ENCODE results near the gene PLA2G2C.

The PLA2G2C gene

DNA sequence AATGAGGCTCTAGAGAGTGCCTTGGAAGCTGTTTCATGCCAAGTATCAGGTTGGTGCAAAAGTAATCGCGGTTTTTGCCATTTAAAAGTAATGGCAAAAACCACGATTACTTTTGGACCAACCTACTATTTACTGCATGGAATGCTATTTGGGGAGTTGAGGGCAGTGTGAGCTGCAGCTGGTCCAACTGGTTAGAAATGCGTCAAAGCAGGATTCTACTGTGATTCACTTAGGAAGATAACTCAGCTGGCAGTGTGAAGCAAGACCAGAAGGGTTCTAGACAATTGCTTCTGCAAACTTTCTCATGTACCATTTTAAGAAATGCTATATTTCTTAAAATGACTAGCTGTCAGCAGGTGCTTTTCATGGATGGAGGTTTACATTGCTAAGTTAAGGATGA, 21.2 kb upstream of the PLA2G2C start:
- no peak for DNase-seq

DNA sequence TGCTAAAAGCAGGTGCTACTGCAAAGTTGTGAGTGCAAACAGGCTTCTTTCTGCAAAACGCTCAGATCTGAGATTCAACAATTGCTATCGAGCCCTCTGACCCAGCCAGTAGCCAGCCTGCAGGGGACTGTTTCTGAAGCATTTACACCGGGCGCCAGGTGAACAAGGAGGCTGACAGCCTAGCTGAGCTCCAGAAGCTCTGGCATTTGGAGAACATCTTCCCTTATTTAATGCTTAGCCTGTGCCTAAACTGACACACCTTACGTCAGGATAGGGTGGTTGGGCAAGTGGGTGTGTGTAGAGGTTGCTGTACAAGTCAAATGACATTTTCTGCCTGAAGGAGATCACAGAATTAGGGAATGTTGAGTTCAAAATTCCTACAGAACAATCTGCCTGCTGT, 15.8 kb upstream of the PLA2G2C start:
- no peak for DNase-seq

DNA sequence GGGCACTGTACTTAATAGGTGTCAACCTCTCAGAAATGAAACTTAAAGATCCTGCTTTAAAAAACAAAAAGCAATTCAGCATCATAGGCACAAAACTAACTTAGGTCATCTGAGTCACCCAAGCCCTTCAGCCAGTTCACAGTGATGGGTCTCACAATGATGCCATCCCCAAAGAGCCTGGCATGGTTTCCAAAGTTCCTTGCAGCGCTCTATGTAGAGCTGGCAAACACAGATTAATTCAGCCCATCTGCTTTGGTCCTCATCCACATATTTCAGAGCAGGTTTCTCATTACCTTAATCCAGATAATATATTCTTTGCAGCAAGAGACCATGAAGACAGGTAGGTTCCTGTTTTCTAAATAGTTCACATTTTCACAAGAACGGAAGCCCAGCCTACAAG, 14.6 kb upstream of the PLA2G2C start:
- no peak for DNase-seq

DNA sequence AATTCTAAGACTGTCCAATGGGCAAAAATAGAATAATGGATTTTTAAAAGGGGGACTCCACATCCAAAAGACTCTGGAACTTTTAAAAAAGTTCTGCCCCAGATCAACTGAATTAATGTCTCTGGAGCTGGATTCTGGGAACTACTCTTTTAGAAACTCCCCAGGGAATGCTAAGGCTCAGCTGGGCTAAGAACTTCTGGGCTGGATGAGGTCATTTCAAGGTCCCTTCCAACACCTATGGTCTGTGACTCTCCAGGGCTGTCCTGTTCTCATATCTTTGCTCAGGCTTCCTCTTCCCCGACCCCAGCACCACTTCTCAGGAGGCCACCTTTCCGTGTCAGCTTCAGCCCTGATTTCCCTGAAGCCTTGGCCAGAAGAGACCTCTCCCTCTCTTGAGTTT, 13.5 kb upstream of the PLA2G2C start:
- DNase-seq: no peak

DNA sequence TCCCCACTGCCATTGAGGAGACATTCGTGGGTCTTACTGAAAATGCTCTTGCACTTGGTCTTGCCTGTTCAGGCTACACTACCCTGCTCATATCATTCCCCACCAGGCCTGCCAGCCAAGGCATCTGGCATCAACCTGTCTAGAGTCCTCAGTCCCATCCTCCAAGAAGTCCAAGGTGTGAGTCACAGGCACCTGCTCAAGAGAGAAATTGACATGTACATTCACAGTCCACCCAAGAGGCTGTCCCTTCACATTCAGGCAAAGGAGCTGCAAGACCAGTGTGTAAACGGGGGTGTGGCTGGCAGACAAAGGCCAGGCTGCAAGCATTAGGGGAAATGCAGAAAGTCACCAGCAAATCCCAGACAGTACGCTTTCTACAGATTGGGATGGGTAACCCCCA, 13.1 kb upstream of the PLA2G2C start:
- no peak for DNase-seq

DNA sequence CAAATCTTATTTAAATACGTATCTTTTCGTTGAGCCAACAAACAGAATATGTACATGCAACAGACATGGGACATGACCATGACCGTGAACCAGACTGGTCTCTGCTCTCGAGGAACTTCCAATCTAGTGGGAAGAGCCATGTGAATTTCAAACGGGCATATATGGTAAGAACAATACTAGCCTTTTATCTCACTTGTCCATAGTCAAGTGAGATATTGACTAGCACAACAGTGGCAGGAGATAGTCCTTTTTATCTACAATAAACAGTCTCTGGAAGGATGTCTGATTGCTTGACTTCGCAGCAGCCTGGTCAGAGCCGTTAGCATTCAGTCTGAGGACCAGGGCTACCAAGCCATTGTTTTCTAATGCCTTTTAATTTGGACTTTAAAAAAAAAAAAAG, 12.6 kb upstream of the PLA2G2C start:
- DNase-seq: no peak

DNA sequence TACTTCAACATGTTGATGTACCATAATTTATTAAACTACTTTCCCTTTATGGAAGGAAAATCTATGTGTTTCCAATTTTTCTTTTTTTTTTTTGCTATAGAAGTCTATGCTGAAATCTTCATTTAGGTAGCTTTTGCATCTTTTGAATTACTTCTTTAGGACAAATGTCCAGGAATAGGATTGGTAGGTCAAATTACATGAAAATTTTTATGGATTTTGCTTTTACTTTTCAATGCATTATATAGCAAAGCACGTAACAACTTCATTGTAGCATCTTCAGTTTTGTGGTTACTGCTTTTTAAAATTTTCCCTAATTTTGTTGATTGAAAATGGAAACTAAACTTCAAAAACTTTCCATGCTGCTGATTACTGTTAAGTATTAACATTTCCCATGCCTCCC, 12.0 kb upstream of the PLA2G2C start:
- no peak for DNase-seq

DNA sequence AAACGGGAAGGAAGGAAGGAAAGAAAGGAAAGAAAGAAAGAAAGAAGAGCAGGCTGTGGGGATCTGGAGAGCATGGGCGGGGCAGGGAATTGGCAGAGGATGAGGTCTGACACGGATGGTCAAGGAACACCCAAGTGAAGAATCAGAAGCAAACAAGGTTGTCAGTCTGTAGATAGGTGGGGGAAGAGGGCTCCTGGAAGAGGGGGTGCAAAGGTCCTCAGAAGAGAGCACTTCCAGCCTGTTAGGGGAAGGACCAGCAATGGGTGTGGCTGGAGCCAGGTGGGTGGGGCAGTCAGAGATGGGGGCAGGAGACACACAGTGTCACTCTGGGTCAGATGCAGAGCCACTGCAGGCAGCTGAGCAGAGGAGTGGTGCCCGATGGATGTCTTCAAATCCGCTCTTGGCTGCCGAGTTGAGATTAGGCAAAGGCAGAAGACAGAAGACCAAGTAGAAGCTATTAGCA, 11.0 kb upstream of the PLA2G2C start:
- DNase-seq: no peak

DNA sequence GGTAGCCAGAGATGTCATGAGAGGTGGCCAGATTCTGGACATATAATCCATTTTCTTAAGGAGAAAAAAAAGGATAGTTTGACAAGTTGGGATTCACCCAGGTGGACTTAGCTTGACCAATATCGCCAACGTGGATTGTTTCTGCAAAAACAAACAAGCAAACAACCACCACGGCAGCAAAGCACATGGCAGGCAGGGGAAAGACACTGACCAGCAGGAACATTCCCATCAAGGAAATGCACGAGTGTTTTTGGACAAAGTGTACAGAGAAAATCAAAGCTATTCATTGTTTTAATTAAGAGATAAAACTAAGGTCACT, 9.1 kb upstream of the PLA2G2C start:
- DNase-seq: no peak

DNA sequence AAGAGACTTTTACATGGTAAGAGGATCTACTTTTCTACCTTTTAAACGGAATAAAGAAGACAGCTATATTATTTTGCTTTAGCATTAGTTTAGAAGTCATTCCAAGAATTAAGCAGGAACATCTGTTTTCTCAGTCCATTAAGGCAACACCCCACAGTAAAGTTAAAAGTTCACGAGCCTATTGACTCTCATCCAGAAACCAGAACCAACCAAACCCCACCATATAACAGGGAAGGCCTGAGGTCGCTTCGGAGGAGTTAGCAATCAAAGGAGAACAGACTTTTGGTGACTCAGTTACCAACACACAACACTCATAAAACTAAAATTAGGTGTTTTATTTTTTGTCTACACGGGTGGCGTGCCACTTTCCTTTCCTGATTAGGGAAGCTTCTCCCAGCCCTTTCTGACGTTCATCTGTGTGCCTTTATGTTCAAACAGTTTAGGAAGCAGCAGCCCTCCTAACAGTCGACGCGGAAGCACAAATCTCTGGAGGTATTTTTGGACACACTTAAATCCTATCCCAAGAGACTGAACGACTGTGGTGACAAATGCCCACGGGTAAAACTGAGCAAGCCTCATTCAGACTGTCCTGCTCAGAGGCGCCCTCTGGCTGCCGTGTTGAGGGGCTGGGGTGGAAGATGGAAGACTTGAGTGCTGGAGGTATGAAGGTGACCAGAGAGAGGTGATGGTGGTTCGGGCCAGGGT, 8.6 kb upstream of the PLA2G2C start:
- DNase-seq: peak; percentile 68 to 69

DNA sequence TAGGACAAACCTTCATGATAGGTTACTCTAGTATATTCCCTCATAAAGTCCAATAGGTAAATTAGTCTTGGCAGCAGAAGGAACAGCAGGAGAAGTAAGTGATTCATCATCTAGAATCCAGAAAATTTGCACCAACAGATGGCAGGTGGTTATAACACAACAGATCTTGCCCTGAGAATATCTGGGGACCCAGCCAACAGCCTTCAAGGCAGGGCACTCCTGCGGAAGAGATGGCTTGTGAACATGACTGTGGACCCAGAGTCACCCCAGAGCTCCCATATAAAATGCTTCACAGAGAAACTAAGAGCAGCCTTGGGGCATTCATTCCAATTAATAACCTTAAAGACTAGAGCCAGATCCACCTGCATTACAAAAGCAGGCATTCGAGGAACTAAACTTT, 7.9 kb upstream of the PLA2G2C start:
- DNase-seq: no peak

DNA sequence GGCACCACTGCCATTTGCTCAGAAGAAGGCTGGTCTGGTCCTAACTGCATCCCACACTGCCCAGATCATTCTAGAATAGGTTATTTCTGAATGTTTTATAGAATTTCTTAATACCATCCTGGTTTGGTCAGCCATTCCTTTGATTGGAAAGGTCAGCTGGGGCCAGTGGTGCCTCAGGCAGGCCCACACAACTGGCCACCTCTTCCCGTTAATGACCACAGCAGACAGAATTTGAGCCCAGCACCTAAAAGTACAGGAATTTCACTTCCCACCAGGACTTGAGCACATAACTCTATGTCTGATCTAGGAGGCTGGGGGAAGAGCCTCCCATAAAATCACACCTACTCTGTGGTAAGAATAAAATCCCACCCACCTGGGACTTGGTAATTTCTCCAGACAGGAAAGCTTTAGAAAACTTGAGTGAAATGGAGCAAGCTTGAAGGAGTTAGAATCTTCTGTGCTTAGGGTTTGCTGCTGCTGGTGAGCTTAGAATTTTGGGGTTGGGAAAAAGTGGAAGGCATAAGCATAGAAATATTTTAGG, 6.6 kb upstream of the PLA2G2C start:
- DNase-seq: no peak

DNA sequence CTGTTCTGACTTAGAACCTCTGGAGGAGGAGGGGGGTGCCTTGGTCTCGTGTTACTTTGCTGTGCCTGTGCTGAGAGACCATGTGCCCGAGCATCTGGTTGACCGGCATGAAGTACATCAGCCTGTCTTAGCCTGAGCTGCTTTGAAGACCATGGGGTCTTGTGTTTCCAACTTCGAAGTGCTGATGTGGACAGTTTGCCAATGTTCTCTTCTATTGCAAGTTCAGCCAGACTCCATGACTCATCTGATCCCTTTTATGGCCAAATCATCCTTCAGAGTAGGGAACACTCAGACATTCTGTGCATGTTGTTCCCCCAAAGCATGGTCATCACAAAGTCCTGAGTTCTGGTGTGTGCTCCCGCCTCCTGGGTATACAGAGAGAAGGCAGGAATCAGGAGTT, 6.0 kb upstream of the PLA2G2C start:
- DNase-seq: no peak

DNA sequence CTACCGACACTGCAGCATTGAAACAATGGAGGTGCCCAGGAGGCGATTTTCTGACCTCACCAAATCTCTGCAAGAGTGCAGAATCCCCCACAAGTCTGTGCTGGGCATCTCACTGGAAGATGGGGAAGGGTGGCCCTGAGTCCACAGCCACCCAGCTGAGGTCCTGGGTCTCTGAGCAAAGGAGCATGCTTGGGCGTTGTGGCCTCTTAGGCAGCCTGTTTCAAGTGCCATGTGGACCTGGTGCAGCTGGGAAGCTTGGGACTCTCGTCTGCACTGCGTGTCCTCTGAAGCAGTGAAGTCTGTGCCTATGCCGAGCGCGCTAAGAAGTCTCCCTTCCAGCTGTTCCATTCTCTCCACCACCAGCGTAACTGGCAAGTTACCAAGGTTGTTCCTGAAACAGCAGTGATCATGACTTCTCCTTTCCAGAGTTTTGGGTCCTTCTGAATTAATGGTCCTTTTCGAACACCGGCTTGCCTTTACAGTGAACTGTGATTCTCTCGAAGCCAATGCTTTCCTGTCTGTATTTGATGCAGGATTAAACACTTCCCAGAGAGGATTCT, 5.0 kb upstream of the PLA2G2C start:
- DNase-seq: no peak

DNA sequence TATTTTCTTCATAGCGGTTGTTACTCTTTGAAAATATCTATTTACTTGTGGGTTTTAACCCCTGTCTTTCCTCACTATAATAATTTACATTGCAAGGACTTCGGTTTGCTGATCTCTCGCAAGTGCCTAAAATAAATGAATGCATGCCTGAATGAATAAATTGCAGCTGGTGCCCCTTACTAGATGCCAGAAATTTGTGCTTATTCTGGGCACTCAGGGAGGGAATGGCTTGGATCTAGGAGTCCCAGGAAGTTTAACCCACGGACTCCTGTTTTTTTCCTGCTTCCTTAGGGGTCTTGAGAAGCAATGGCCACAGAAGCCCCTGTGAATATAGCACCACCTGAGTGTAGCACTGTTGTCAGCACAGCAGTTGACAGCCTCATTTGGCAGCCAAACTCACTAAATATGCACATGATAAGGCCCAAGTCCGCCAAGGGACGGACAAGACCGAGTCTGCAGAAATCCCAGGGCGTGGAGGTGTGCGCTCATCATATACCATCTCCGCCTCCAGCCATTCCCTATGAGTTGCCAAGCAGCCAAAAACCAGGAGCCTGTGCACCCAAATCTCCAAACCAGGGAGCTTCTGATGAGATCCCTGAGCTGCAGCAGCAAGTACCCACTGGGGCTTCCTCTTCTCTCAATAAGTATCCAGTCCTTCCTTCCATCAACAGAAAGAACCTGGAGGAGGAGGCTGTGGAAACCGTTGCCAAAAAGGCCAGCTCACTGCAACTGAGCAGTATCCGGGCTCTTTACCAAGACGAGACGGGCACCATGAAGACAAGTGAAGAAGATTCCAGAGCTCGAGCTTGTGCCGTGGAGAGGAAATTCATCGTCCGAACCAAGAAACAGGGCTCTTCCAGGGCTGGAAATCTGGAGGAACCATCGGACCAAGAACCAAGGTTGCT, 4.2 kb upstream of the PLA2G2C start:
- DNase-seq: no peak

DNA sequence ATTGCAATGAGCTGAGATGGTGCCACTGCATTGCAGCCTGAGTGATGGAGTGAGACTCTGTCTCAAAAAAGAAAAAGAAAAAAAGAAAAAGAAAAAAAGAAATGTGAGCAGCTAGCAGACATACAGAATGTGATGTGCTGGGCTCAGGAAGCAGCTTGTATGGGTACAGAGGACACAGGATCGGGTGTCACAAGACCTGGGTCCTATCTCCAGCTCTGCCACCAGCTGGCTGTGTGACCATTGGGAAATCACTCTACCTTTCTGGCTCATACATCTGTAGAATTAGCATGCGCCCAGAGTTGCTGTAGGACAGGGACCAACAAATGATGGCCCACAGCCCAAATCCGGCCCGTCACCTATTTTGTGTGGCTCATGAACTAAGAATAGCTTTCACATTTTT, 3.3 kb upstream of the PLA2G2C start:
- DNase-seq: no peak

DNA sequence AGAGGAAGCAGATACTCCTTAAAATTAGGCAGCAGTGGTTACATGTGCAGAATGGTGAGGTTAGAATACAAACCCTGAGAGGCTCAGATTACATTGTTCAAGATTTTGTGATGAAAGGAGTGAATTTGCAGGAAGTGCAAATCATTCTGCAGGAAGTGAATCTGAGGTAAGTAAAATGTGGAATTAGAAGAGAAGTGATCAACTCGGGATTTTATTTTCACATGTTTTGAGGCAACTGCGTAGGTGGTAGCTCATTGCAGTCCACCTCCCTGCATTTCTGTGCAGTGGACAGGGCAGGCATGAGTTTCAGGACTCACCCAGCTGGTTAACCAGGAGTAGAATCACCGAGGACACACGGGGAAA, 2.1 kb upstream of the PLA2G2C start:
- no peak for DNase-seq

DNA sequence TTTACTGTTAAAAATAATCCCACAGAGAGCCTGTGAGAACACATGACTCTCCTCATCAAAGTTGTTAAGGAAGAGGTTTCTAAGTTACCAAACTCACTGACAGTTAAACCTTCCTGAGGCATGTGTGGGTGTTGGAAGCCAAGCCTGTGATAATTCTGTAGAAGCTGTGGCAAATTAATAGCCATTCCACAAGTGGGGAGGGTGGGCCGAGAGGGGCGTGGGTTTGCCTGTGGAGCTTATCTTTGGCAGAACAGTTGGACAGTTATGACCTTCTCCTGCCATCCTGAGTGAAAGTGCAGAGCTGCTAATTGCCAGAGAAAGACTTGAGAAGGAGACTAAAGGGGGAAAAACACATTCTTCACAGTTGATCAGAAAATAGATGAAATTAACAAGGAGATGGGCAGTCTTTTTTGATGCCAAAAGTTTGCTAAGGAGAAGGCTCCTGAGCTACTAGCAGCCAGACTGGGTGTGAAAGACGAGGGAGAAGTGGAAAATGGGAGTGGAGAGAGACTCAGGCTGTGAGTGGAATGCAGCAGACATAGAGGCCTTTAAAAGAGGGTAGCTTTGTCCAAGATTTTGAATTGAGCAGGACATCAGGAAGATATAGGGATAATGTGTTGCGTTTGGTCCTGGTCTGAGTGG, 1.6 kb upstream of the PLA2G2C start:
- peak in 1 of 2 donors; percentile 10 for DNase-seq

DNA sequence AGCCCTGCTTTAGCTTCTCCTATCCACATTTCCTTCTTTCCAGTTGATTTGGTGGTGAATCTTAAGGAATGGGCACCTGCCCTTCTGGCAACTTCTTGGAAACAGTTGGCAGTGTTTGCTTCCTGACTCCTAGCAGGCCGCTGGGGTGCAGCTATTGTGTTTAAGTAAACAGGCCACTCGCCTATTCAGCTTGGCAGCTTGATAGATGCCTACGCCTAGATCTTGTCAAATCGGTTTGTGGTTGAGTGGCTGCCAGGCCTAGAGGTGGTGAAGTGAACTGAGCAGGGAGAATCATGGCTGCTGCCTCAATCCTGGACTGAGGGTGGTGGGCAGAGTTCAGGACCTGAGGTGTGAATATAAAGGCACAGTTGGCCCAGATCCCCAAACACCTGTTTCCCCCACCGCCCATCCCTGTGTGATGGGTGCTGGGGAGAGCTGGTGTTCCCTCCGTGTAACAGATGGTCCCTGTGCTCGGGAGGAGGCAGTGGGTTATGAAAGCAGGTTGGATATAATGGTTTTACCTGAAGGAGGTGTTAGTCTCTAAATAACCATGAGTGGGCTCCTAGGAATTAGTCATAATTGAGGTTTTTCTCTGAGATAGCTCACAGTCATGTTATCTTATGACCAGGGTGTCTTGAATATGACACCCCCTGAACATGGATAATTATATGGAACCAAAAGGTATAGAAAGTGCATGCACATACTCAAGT, 940 bp upstream of the PLA2G2C start:
- peak; percentile 22 to 38 for DNase-seq

DNA sequence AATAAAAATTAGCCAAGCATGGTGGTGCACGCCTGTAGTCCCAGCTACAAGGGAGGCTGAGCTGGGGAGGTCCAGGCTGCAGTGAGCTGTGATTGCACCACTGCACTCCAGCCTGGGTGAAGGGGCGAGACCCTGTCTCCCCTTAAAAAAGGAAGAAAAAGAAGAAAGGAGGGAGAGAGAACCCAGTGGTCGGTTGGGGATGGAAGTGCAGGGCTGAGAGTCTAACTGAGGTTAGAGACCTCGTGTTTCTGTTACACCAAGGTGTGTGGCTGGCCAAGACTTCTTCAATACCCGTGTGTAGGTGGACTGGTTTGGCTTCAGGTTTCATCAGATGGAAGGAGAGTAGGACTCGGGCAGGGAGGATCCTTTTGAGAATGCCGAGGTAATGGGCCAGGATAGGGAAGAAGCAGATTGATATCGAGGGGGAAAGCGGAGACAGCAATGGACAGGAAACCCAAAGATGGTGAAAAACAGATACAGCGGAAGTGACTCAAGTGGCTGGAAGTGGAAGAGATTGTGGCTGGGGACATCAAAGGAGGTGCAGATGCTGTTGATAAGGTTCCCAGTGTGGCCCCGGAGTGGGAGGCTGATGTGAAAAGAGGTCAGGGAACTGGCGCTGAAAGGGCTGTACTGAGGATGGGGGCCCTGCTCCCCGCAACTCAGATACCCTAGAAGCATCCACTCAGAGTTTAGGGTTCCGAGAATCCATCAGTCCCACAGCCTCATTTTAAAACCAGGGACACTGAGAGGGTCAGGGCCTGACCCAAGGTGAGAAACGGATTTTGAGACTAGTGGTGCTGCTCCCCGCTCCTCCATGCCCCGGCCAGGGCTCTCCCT, 1.1 kb downstream of the PLA2G2C start:
- DNase-seq: peak; percentile 67 to 77

DNA sequence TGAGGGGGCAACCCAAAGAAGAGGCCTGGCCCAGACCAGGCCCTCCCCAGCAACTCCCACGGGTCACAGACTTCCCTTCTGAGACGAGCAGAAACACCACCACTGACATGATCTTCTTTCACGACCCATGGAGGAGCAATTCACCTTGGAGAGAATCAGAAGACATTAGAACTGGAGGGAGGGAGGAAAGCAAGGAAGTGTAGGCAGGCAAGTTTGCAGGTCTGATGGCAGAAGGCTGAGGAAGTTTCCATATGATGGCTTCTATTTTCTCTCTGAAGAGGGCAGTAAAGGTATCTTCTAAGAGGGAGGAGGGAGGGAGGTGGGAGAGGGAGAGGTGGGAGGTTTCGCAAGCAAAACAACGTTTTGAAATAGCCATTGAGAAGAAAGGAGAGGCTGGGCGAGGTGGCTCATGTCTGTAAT, 1.8 kb downstream of the PLA2G2C start:
- DNase-seq: no peak

Measured in CD4-positive, alpha-beta T cell treated with Interleukin-4 for 1 hour (primary cell).